Uterus (tissue), 2 donors: ENCODE data around the gene GRIN2A.

Experiments
- POLR2A ChIP-seq, 2 donors: fragments of 450-650 bp; IDR thresholded peaks; one replicate each; pipeline ENCODE4 v1.6.1; 2016; ENCODE audit warnings: antibody characterized with exemption in 2 of 2, mild to moderate bottlenecking in 1 of 2, moderate library complexity in 1 of 2
- TF ChIP-seq, protein P1 (sequence below), 4 experiments: fragments of 200-600 bp in 2 of 4; fragments of 450-650 bp in 2 of 4; sonication (generic) in 2 of 4; IDR thresholded peaks; one replicate each; pipeline ENCODE4 v1.5.1; 2016 to 2019; ENCODE audit warnings: antibody characterized with exemption in 4 of 4, mild to moderate bottlenecking in 2 of 4, moderate library complexity in 1 of 4

DNA sequence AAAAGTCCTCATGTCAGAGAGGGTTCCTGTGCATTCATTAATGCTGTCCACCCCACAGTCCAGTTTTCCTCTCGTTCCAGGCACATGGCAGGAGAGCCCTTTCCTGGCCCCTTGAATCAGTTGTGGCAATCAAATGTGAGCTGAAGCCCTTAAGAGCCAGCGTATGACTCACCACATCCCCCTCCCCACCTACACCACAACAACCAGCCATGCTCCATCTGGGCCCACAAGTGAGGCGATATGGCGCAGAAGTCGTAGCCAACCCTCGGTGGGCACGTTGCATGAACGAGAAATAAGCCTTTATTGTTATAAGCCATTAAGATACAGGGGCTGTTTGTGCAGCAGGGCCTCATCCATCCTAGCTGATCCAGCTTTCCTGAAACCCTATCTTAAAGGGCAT lies 28.2 kb downstream of the GRIN2A start:
- TF ChIP-seq, protein P1, sequence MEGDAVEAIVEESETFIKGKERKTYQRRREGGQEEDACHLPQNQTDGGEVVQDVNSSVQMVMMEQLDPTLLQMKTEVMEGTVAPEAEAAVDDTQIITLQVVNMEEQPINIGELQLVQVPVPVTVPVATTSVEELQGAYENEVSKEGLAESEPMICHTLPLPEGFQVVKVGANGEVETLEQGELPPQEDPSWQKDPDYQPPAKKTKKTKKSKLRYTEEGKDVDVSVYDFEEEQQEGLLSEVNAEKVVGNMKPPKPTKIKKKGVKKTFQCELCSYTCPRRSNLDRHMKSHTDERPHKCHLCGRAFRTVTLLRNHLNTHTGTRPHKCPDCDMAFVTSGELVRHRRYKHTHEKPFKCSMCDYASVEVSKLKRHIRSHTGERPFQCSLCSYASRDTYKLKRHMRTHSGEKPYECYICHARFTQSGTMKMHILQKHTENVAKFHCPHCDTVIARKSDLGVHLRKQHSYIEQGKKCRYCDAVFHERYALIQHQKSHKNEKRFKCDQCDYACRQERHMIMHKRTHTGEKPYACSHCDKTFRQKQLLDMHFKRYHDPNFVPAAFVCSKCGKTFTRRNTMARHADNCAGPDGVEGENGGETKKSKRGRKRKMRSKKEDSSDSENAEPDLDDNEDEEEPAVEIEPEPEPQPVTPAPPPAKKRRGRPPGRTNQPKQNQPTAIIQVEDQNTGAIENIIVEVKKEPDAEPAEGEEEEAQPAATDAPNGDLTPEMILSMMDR (IDR thresholded peaks at IDR 0.05) = no peak
- TF ChIP-seq POLR2A (IDR thresholded peaks at IDR 0.05) = no peak
